ENCODE results near the gene TLCD3A. TPM values are rescaled to one million over a fixed set of nuclear protein-coding genes. Genes with fewer than 3 reads are reported as not detected.

Gene TLCD3A
- 26.8 to 28.2 TPM (median 27.2 TPM) in 3 replicates for total RNA-seq
- long read RNA-seq, transcript FAM57A-202 (5 exons, 2,412 nt): major isoform, 49 of 61 reads
- long read RNA-seq, partial matches to known transcripts: 1 of 61 reads
- long read RNA-seq, other reads (novel, unspliced or antisense): 4 of 61 reads

DNA sequence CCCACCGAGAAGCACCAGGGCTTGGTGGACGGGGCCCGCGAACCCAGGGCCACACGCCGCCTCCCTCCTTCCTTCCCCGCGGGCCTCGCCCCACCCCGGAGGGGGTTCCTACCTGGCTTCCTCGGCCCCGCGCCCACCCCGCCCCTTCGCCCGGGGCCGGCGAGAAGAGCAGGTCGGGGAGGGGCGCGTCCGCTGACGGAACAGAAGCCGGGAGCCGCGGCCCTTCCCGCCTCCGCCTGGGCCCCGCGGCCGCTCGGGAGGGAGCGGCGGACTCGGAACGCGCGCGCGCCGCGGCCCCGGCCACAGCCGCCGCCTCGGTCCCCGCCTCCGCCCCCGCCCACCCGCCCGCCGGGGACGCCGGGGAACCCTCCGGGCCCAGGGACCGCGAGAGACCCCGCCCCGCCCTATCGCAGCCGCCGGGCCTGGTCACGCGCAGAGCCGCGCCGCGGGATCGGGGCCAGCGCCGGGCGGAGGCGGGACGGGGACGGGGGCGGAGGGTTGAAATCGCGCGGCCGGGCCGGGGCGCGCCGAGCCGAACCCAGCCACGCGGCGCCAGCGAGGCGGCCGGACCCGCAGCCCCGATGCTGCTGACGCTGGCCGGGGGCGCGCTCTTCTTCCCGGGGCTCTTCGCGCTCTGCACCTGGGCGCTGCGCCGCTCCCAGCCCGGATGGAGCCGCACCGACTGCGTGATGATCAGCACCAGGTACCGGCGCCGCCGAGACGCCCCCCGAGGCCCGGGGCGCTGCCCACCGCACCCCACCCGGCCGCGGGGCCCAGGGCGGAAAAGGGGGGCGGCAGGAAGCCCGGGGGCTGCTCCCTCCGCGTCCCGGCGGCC lies at the start of gene TLCD3A:
TLCD3A (plus strand) TSS at position 530 of the 835 bp plus-strand sequence; CDS start at position 582, 52 bp downstream.
- TF ChIP-seq, protein P1, sequence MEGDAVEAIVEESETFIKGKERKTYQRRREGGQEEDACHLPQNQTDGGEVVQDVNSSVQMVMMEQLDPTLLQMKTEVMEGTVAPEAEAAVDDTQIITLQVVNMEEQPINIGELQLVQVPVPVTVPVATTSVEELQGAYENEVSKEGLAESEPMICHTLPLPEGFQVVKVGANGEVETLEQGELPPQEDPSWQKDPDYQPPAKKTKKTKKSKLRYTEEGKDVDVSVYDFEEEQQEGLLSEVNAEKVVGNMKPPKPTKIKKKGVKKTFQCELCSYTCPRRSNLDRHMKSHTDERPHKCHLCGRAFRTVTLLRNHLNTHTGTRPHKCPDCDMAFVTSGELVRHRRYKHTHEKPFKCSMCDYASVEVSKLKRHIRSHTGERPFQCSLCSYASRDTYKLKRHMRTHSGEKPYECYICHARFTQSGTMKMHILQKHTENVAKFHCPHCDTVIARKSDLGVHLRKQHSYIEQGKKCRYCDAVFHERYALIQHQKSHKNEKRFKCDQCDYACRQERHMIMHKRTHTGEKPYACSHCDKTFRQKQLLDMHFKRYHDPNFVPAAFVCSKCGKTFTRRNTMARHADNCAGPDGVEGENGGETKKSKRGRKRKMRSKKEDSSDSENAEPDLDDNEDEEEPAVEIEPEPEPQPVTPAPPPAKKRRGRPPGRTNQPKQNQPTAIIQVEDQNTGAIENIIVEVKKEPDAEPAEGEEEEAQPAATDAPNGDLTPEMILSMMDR (IDR thresholded peaks at IDR 0.05): no peak
- DNase-seq (ENCODE audit: low spot score): no peak

DNA sequence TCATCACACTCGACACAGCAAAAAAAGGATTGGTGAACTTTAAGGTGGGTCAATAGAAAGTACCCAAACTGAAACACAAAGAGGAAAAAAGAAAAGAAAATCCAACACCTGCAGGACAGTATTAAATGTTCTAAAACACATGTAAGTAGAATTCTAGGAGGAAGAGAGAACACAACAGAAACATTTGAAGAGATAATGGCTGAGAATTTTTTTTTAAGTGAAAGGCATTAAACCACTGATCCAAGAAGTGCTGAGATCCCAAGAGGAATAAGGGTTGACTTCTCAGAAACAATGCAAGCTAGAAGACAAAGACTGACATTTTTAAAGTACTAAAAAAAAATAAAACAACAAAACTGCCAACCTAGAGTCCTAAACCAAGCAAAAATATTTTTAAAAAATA lies 49.4 kb upstream of the TLCD3A start:
- Mint-ChIP-seq H3K27me3 (ENCODE audit: low read depth) (no peaks in the 10 kb centered on the region), H3K36me3 (ENCODE audit: low read depth) (peaks cover 13% of the 10 kb centered on the region), H3K4me3 (ENCODE audit: unreplicated experiment) (no peak overlapping the region), H3K9me3 (ENCODE audit: low read depth) (no peaks in the 10 kb centered on the region), H3K4me1 (ENCODE audit: low read depth) (peaks cover 33% of the 10 kb centered on the region), H3K27ac (ENCODE audit: unreplicated experiment) (peak overlapping the region; percentile 30)
- no peak for DNase-seq (ENCODE audit: low spot score)
- TF ChIP-seq, protein P1 (IDR thresholded peaks at IDR 0.05): no peak

More for the DNA sequence above, at the start of gene TLCD3A:
- Mint-ChIP-seq H3K4me3 (ENCODE audit: unreplicated experiment) (peak within 1 kb of the TSS; percentile 88), H3K4me1 (ENCODE audit: low read depth) (peaks cover 27% of the 10 kb centered on the region), H3K36me3 (ENCODE audit: low read depth) (peaks cover 5% of the 10 kb centered on the region), H3K9me3 (ENCODE audit: low read depth) (no peaks in the 10 kb centered on the region), H3K27ac (ENCODE audit: unreplicated experiment) (peak within 1 kb of the TSS; percentile 82), H3K27me3 (ENCODE audit: low read depth) (no peaks in the 10 kb centered on the region)

DNA sequence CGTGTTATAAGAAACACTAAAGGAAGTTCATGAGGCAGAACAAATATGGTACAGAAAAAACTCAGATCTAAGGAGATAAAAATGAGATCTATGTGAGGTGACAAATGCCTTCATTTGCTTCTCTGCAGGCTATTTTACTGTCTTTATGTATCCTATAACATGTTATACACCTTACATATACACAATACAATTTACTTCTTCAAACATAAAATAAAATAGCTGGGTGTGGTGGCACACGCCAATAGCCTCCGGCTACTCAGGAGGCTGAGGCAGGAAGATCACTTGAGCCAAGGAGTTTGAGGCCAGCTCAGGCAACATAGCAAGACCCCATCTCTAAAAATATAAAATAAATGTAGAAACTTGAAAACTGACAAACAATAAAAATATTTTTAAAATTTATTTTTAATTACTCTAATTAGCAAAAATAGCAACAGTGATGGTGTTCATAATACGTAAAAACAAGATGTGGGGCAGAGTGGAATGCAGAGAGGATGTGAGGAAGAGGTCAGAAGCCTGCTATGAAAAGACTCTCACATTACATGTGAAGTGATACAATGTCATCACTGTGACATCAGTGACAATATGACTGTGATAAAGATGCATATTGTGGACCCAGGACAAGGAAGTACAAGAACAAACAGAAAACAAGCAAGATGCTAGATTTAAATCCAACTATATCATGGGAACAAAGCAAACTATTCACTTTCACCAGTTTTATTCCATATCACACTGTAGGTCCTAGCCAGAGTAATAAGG lies 48.7 kb upstream of the TLCD3A start:
- no peaks in the 10 kb centered on the region for H3K27me3 Mint-ChIP-seq (ENCODE audit: low read depth)
- H3K27ac Mint-ChIP-seq (ENCODE audit: unreplicated experiment): no peak overlapping the region

DNA sequence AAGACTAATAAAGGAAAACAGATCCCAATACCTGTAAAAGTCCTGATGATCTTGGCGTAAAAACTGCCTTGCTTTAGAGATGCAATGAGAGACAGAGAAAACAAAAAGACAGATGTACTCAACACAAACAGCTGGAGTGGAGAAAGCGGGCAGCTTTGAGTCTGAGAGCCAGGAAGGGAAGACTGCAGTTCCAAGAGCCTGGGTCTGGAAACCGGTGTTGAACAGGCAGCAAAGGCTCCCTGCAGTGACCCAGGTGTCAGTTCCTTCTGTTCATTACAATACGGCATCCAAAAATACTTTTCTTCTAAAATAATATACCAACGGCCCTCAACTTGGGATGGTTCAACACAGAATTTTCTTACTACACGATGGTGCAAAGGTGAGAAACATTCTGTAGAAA lies 47.4 kb upstream of the TLCD3A start:
- Mint-ChIP-seq H3K36me3 (ENCODE audit: low read depth) (peaks cover 20% of the 10 kb centered on the region), H3K4me3 (ENCODE audit: unreplicated experiment) (no peak overlapping the region), H3K9me3 (ENCODE audit: low read depth) (no peaks in the 10 kb centered on the region), H3K27ac (ENCODE audit: unreplicated experiment) (no peak overlapping the region), H3K27me3 (ENCODE audit: low read depth) (no peaks in the 10 kb centered on the region), H3K4me1 (ENCODE audit: low read depth) (peaks cover 32% of the 10 kb centered on the region)
- TF ChIP-seq, protein P1 (IDR thresholded peaks at IDR 0.05): no peak
- no peak for DNase-seq (ENCODE audit: low spot score)

More for the DNA sequence above, 48.7 kb upstream of the TLCD3A start:
- H3K9me3 Mint-ChIP-seq (ENCODE audit: low read depth): no peaks in the 10 kb centered on the region
- H3K4me1 Mint-ChIP-seq (ENCODE audit: low read depth): peaks cover 35% of the 10 kb centered on the region
- no peak for DNase-seq (ENCODE audit: low spot score)
- no peak overlapping the region for H3K4me3 Mint-ChIP-seq (ENCODE audit: unreplicated experiment)
- TF ChIP-seq, protein P1 (IDR thresholded peaks at IDR 0.05): no peak
- H3K36me3 Mint-ChIP-seq (ENCODE audit: low read depth): peaks cover 16% of the 10 kb centered on the region

All from chondrocyte (in vitro differentiated cells).